ENCODE data around the gene FCF1. TPM values are rescaled to one million over a fixed set of nuclear protein-coding genes. Genes with fewer than 3 reads are reported as not detected.

The FCF1 gene
- total and polyA plus RNA-seq, 2 of the 13 experiments (the other 11 are each of a cell fraction or from before 2014, with no cell fraction given) = 31.0 to 44.4 TPM

- intact Hi-C loops (cut with micrococcal nuclease; ENCODE audit: unreplicated experiment) (no loop called here), in situ Hi-C loops (cut with HindIII; ENCODE audit: extremely low pct_ligation_motif_present, low pct_unique_long_range_greater_than_20kb) (no loop called here)
- Histone ChIP-seq H3K36me3 (replicated peaks in 1 of 2; ENCODE audit: control insufficient read depth in 1 of 2, insufficient read depth in 2 of 2, low read length in 2 of 2) (peaks cover 9 to 60% of the 10 kb centered on the region in 2 experiments), H4K20me1 (ENCODE audit: insufficient read depth, low read length) (no peaks in the 10 kb centered on the region; the same call in 1 of the 2 replicates), H3K9ac (ENCODE audit: insufficient read depth, low read depth, low read length) (no peak overlapping the region), H3K4me3 (replicated peaks in 1 of 3; ENCODE audit: insufficient read depth in 1 of 3, low read depth in 2 of 3, low read length in 3 of 3) (no peak overlapping the region), H3K79me2 (ENCODE audit: insufficient read depth, low read length) (no peaks in the 10 kb centered on the region), H3K4me2 (ENCODE audit: low read depth, low read length) (no peak overlapping the region), H3K9me3 (ENCODE audit: low read length) (no peaks in the 10 kb centered on the region), H3K27me3 (ENCODE audit: control insufficient read depth in 1 of 2, insufficient read depth in 2 of 2, low read length in 2 of 2) (no peaks in the 10 kb centered on the region), H2AFZ (ENCODE audit: low read length) (no peak overlapping the region), H3K27ac (ENCODE audit: extremely low read length, insufficient read depth, low read length) (no peak overlapping the region), H3K4me1 (ENCODE audit: insufficient read depth, low read length) (no peaks in the 10 kb centered on the region)
- BruUV-seq (replicated peaks) = no TSS peak
- no peak for TF ChIP-seq PAWR (CRISPR knock-in tag; IDR thresholded peaks at IDR 0.05; ENCODE audit: borderline replicate concordance)
- no peak for TF ChIP-seq ZNF577 (CRISPR knock-in tag; IDR thresholded peaks at IDR 0.05; ENCODE audit: borderline replicate concordance, low read depth)
- no peak for TF ChIP-seq ETV5 (CRISPR knock-in tag; IDR thresholded peaks at IDR 0.05; ENCODE audit: borderline replicate concordance)
- no peak for TF ChIP-seq HOXA9 (CRISPR knock-in tag; IDR thresholded peaks at IDR 0.05; ENCODE audit: borderline replicate concordance)
- TF ChIP-seq MED13 (CRISPR knock-in tag; IDR thresholded peaks at IDR 0.05) = no peak
- no peak for TF ChIP-seq AGO1 (IDR thresholded peaks at IDR 0.05; ENCODE audit: low read depth, low read length, poor library complexity, severe bottlenecking)
- no peak for TF ChIP-seq ZBTB2 (CRISPR knock-in tag; IDR thresholded peaks at IDR 0.05; ENCODE audit: low read depth)
- no peak for TF ChIP-seq CBX5 (CRISPR knock-in tag; IDR thresholded peaks at IDR 0.05; ENCODE audit: borderline replicate concordance)
- TF ChIP-seq MYPOP (CRISPR knock-in tag; IDR thresholded peaks at IDR 0.05) = no peak
- TF ChIP-seq ZNF367 (CRISPR knock-in tag; IDR thresholded peaks at IDR 0.05; ENCODE audit: borderline replicate concordance) = no peak
- no peak for TF ChIP-seq U2AF2 (IDR thresholded peaks at IDR 0.05; ENCODE audit: low read depth, low read length)
- no peak for TF ChIP-seq DRAP1 (CRISPR knock-in tag; IDR thresholded peaks at IDR 0.05)
- TF ChIP-seq XRCC5 (optimal IDR thresholded peaks at IDR 0.05; ENCODE audit: low read length) = no peak
- DNase-seq (ENCODE audit: low spot score) (no peak), ATAC-seq (no peak), FAIRE-seq (no peak)
- ChIA-PET CTCF (ENCODE audit: low intra/inter-chr PET ratio, low total read pairs) (no interaction called here), POLR2A (no interaction called here)
- WGBS (ENCODE audit: low lambda C conversion rate) = 96% methylated on average over 2 of the region's 2 CpGs
Observed at GRCh38 chr14:74664717-74665116, 48.2 kb upstream of the FCF1 start.
